Stimulated activated naive B cell treated with anti-CD40 and anti-IgM and Interleukin-4, amounts not matched to agents 10 μg/mL and 1 μg/mL and 100 μg/mL, for 72 hours (primary cell): Measurements from ENCODE around the gene MYRIP.
"Not testable (repeated sequence)": the region's sequence is repeated elsewhere in the genome, so short reads cannot be mapped to it uniquely, and the experiment has no call there.

Experiments used
- ATAC-seq, 2 donors: fragments of 150-1000 bp; cut with Tn5 transposase; replicated peaks; 2 replicates each; pipeline ENCODE4 v1.10.0; 2021; ENCODE audit warnings: moderate library complexity in 1 of 2
- DNase-seq: peaks from one replicate; pipeline ENCODE4 v3.0.0; 2021
- H3K27ac Mint-ChIP-seq: one replicate; pipeline ENCODE4 v1.8.0; 2022; ENCODE audit warnings: mild to moderate bottlenecking, mixed read lengths
- H3K27me3 Mint-ChIP-seq, 2 donors: one replicate each; pipeline ENCODE4 v1.8.0; 2022; ENCODE audit warnings: mixed read lengths in 2 of 2
- H3K36me3 Mint-ChIP-seq, 2 donors: one replicate each; pipeline ENCODE4 v1.8.0; 2022; ENCODE audit warnings: mixed read lengths in 2 of 2, mild to moderate bottlenecking in 1 of 2
- H3K4me1 Mint-ChIP-seq, 2 donors: one replicate each; pipeline ENCODE4 v1.8.0; 2022; ENCODE audit warnings: mixed read lengths in 2 of 2, mild to moderate bottlenecking in 1 of 2
- H3K4me3 Mint-ChIP-seq, 2 donors: one replicate each; pipeline ENCODE4 v1.8.0; 2022; ENCODE audit warnings: mild to moderate bottlenecking in 2 of 2, mixed read lengths in 2 of 2, moderate library complexity in 1 of 2
- H3K9me3 Mint-ChIP-seq, 2 donors: one replicate each; pipeline ENCODE4 v1.8.0; 2022; ENCODE audit warnings: mixed read lengths in 2 of 2, mild to moderate bottlenecking in 1 of 2

The MYRIP gene

GRCh38 chr3:39809181-39809994, at the start of gene MYRIP:
TSS of gene MYRIP (plus strand) at chr3:39809609. CDS start at chr3:39900817, 91,208 bp downstream.
- ATAC-seq: peak; percentile 65 to 81
- Mint-ChIP-seq H3K9me3 (peaks cover 0 to 3% of the 10 kb centered on the region in 2 donors), H3K27ac (peak within 1 kb of the TSS; percentile 83), H3K4me1 (peaks cover 18 to 20% of the 10 kb centered on the region in 2 donors), H3K36me3 (peaks cover 1 to 8% of the 10 kb centered on the region in 2 donors), H3K4me3 (peak within 1 kb of the TSS; percentile 76 to 84), H3K27me3 (peaks cover 72 to 77% of the 10 kb centered on the region in 2 donors)
- no peak for DNase-seq

DNA sequence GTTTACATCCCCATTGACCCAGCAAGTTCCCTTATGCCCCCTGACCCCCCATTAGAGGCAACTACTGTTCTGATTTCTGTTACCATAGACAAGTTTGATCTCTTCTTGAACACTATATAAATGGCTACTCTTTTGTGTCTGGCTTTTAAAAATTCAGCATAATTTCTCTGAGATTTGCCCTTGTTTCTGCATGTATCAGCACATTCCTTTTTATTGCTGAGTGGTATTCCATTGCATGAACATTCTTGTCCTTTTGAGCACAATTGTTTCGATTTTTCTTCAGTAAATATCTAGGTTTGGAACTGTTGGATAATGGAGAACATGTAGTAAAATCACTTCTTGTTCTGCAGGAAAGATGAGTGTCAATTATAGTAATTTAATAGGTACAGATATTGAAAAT, 49.1 kb upstream of the MYRIP start:
- ATAC-seq (no peak), DNase-seq (no peak)
- H3K4me3 Mint-ChIP-seq: no peak overlapping the region
- no peaks in the 10 kb centered on the region for H3K4me1 Mint-ChIP-seq
- H3K9me3 Mint-ChIP-seq: no peaks in the 10 kb centered on the region
- no peaks in the 10 kb centered on the region for H3K27me3 Mint-ChIP-seq
- no peak overlapping the region for H3K27ac Mint-ChIP-seq
- H3K36me3 Mint-ChIP-seq: no peaks in the 10 kb centered on the region

GRCh38 chr3:39762537-39763070, 46.8 kb upstream of the MYRIP start:
- no peak overlapping the region for H3K27ac Mint-ChIP-seq
- H3K9me3 Mint-ChIP-seq: peaks cover 5 to 9% of the 10 kb centered on the region in 2 donors
- H3K27me3 Mint-ChIP-seq: no peaks in the 10 kb centered on the region
- DNase-seq (no peak), ATAC-seq (no peak)
- peaks cover 0 to 3% of the 10 kb centered on the region in 2 donors for H3K36me3 Mint-ChIP-seq
- H3K4me3 Mint-ChIP-seq: no peak overlapping the region
- H3K4me1 Mint-ChIP-seq: no peaks in the 10 kb centered on the region

DNA sequence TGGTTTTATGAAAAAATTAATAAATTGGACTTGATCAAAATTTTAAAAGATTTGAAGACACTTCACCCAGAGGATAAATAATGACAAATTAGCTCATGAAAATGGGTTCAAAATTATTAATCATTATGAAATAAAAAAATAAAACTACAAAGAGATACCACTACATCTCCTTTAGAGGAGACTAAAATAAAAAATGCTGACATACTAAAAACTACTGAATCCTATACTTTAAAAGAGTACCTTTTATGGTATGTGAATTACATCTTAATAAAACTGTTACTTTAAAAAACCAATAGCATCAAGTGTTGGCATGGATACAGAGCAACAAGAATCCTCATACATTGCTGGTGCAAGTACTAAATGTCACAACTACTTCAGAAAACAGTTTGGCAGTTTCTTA, 46.0 kb upstream of the MYRIP start:
- Mint-ChIP-seq H3K4me1 (no peaks in the 10 kb centered on the region), H3K27ac (no peak overlapping the region), H3K27me3 (no peaks in the 10 kb centered on the region), H3K9me3 (peaks cover 5 to 12% of the 10 kb centered on the region in 2 donors), H3K4me3 (no peak overlapping the region), H3K36me3 (peaks cover 0 to 3% of the 10 kb centered on the region in 2 donors)
- ATAC-seq: no peak
- DNase-seq: no peak

GRCh38 chr3:39765575-39765974, 43.8 kb upstream of the MYRIP start:
- peaks cover 5 to 12% of the 10 kb centered on the region in 2 donors for H3K9me3 Mint-ChIP-seq
- H3K4me3 Mint-ChIP-seq: no peak overlapping the region
- no peak for ATAC-seq
- no peaks in the 10 kb centered on the region for H3K27me3 Mint-ChIP-seq
- DNase-seq: no peak
- peaks cover 0 to 3% of the 10 kb centered on the region in 2 donors for H3K36me3 Mint-ChIP-seq
- H3K27ac Mint-ChIP-seq: no peak overlapping the region
- no peaks in the 10 kb centered on the region for H3K4me1 Mint-ChIP-seq

DNA sequence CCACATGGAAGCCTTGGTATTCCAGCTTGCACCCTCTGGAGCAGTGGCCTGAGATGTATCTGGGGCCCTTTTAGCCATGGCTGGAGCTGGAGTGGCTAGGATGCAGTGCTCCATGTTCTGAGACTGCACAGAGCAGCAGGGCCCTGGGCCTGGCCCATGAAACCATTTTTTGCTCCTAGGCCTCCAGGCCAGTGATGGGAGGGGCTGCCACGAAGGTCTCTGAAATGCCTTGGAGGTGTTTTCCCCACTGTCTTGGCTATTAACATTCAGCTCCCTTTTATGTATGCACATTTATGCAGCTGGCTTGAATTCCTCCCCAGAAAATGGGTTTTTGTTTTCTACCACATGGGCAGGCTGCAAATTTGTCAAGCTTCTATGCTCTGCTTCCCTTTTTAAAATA, 43.0 kb upstream of the MYRIP start:
- Mint-ChIP-seq H3K36me3 (peaks cover 0 to 3% of the 10 kb centered on the region in 2 donors), H3K9me3 (peaks cover 5 to 12% of the 10 kb centered on the region in 2 donors), H3K27me3 (no peaks in the 10 kb centered on the region), H3K27ac (no peak overlapping the region), H3K4me1 (no peaks in the 10 kb centered on the region), H3K4me3 (no peak overlapping the region)
- ATAC-seq (peak; percentile 38 to 45), DNase-seq (no peak)

- peaks cover 5 to 12% of the 10 kb centered on the region in 2 donors for H3K9me3 Mint-ChIP-seq
- not testable (repeated sequence) for H3K36me3 Mint-ChIP-seq, DNase-seq, H3K4me3 Mint-ChIP-seq, H3K4me1 Mint-ChIP-seq, ATAC-seq, H3K27me3 Mint-ChIP-seq, H3K27ac Mint-ChIP-seq
Measured at GRCh38 chr3:39766909-39767308, 42.5 kb upstream of the MYRIP start.

DNA sequence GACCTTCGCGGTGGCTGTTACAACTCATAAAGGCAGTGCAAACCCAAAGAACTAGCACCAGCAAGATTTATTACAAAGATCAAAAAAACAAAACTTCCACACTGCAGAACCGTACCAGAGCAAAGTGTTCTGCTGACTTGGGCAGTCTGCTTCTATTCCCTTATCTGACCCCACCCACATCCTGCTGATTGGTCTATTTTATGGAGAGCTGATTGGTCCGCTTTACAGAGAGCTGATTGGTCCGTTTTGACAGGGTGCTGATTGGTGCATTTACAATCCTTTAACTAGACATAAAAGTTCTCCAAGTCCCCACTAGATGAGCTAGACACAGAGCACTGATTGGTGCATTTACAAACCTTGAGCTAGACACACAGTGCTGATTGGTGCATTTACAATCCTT, 31.2 kb upstream of the MYRIP start:
- H3K36me3 Mint-ChIP-seq, H3K27me3 Mint-ChIP-seq, H3K4me3 Mint-ChIP-seq, ATAC-seq, H3K27ac Mint-ChIP-seq, H3K4me1 Mint-ChIP-seq, H3K9me3 Mint-ChIP-seq, DNase-seq: not testable (repeated sequence)

DNA sequence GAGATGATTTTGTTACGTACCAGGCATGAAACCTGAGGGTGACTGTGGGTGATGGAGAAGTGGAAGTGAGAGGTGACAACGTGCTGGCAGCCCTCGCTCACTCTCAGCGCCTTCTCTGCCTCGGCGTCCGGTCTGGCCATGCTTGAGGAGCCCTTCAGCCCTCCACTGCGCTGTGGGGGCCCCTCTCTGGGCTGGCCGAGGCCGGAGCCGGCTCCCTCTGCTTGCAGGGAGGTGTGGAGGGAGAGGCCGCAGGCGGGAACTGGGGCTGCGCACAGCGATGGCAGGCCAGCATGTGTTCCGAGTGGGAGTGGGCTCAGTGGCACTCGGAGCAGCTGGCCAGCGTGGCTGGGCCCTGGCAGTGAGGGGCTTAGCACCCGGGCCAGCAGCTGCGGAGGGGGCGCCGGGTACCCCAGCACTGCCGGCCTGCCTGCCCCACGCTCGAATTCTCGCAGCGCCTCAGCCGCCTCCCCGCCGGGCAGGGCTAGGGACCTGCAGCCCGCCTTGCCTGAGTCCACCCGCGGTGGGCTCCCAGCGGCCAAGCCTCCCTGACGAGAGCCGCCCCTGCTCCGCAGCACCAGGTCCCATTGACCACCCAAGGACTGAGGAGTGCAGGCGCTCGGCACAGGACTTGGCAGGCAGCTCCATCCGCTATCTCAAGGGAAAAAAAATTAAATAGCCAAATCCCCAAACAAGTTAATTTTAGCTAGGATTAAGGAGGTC, 29.7 kb upstream of the MYRIP start:
- ATAC-seq: no peak
- Mint-ChIP-seq H3K36me3 (no peaks in the 10 kb centered on the region), H3K4me3 (no peak overlapping the region), H3K27ac (no peak overlapping the region), H3K9me3 (peaks cover 0 to 6% of the 10 kb centered on the region in 2 donors), H3K4me1 (no peaks in the 10 kb centered on the region), H3K27me3 (peaks cover 3 to 7% of the 10 kb centered on the region in 2 donors)
- no peak for DNase-seq

GRCh38 chr3:39780352-39780751, 29.1 kb upstream of the MYRIP start:
- H3K27ac Mint-ChIP-seq: no peak overlapping the region
- no peaks in the 10 kb centered on the region for H3K36me3 Mint-ChIP-seq
- no peak for DNase-seq
- no peak for ATAC-seq
- no peak overlapping the region for H3K4me3 Mint-ChIP-seq
- H3K9me3 Mint-ChIP-seq: peaks cover 0 to 6% of the 10 kb centered on the region in 2 donors
- H3K4me1 Mint-ChIP-seq: no peaks in the 10 kb centered on the region
- peaks cover 3 to 7% of the 10 kb centered on the region in 2 donors for H3K27me3 Mint-ChIP-seq

DNA sequence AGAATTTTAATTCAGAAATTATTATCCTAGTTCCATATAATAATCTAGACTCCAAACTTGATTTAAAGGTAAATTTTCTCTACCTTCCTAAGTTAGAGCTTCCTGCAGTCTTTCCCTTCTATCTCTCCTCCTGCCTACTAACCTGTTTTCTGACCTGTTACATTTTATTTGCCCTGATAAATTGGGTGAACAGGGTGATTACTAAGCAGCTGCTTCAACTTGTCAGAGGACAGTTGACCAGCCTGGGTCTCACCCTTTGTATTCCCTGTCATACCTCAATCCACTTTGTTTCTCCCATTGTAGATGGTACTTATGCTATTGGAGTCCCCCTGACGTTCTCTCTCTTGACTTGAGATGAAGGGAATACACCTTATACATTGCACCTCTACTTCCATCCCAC, 28.4 kb upstream of the MYRIP start:
- H3K4me3 Mint-ChIP-seq: no peak overlapping the region
- peaks cover 0 to 6% of the 10 kb centered on the region in 2 donors for H3K9me3 Mint-ChIP-seq
- H3K36me3 Mint-ChIP-seq: no peaks in the 10 kb centered on the region
- H3K4me1 Mint-ChIP-seq: no peaks in the 10 kb centered on the region
- no peak for ATAC-seq
- peaks cover 3 to 7% of the 10 kb centered on the region in 2 donors for H3K27me3 Mint-ChIP-seq
- H3K27ac Mint-ChIP-seq: no peak overlapping the region
- DNase-seq: no peak

GRCh38 chr3:39781632-39782031, 27.8 kb upstream of the MYRIP start:
- no peak overlapping the region for H3K27ac Mint-ChIP-seq
- no peak for DNase-seq
- H3K9me3 Mint-ChIP-seq: peaks cover 0 to 6% of the 10 kb centered on the region in 2 donors
- no peak overlapping the region for H3K4me3 Mint-ChIP-seq
- ATAC-seq: no peak
- H3K36me3 Mint-ChIP-seq: no peaks in the 10 kb centered on the region
- H3K27me3 Mint-ChIP-seq: peaks cover 3 to 7% of the 10 kb centered on the region in 2 donors
- H3K4me1 Mint-ChIP-seq: no peaks in the 10 kb centered on the region

GRCh38 chr3:39783680-39784079, 25.7 kb upstream of the MYRIP start:
- Mint-ChIP-seq H3K36me3 (no peaks in the 10 kb centered on the region), H3K9me3 (peaks cover 0 to 2% of the 10 kb centered on the region in 2 donors), H3K27me3 (peaks cover 3 to 7% of the 10 kb centered on the region in 2 donors), H3K4me1 (no peaks in the 10 kb centered on the region), H3K27ac (no peak overlapping the region), H3K4me3 (no peak overlapping the region)
- ATAC-seq: no peak
- no peak for DNase-seq

- H3K27ac Mint-ChIP-seq: no peak overlapping the region
- no peak overlapping the region for H3K4me3 Mint-ChIP-seq
- ATAC-seq: no peak
- peaks cover 3 to 7% of the 10 kb centered on the region in 2 donors for H3K27me3 Mint-ChIP-seq
- no peaks in the 10 kb centered on the region for H3K4me1 Mint-ChIP-seq
- no peaks in the 10 kb centered on the region for H3K36me3 Mint-ChIP-seq
- H3K9me3 Mint-ChIP-seq: no peaks in the 10 kb centered on the region
- DNase-seq: no peak
Measured at GRCh38 chr3:39784922-39785321, 24.5 kb upstream of the MYRIP start.
